ENCODE results near the gene MTO1.

The MTO1 gene

GRCh38 chr6:73519926-73520687 is 58.6 kb downstream of the MTO1 start:
- no peak for TF ChIP-seq CTCF (IDR thresholded peaks at IDR 0.05; ENCODE audit: borderline replicate concordance, control extremely low read depth, extremely low read depth, insufficient read depth, missing control alignments)
- in situ Hi-C loops (cut with MboI; ENCODE audit: low sequenced_read_pairs, unreplicated experiment): no loop called here
- peak; percentile 55 for DNase-seq (ENCODE audit: low spot score)

- in situ Hi-C loops (cut with MboI; ENCODE audit: low sequenced_read_pairs, unreplicated experiment): no loop called here
- TF ChIP-seq CTCF (IDR thresholded peaks at IDR 0.05; ENCODE audit: borderline replicate concordance, control extremely low read depth, extremely low read depth, insufficient read depth, missing control alignments): no peak
- DNase-seq (ENCODE audit: low spot score): peak; percentile 92
Observed at GRCh38 chr6:73520688-73521350, 59.3 kb downstream of the MTO1 start, which contains the start of gene EEF1A1. Gene EEF1A1, minus strand, starts transcription at chr6:73521032. Its CDS starts 1,006 bp downstream, at chr6:73520026.

GRCh38 chr6:73521351-73521985 is 59.9 kb downstream of the MTO1 start:
- in situ Hi-C loops (cut with MboI; ENCODE audit: low sequenced_read_pairs, unreplicated experiment): no loop called here
- no peak for TF ChIP-seq CTCF (IDR thresholded peaks at IDR 0.05; ENCODE audit: borderline replicate concordance, control extremely low read depth, extremely low read depth, insufficient read depth, missing control alignments)
- no peak for DNase-seq (ENCODE audit: low spot score)

GRCh38 chr6:73523434-73524123 is 62.0 kb downstream of the MTO1 start:
- peak; percentile 72 for DNase-seq (ENCODE audit: low spot score)
- in situ Hi-C loops (cut with MboI; ENCODE audit: low sequenced_read_pairs, unreplicated experiment): no loop called here
- no peak for TF ChIP-seq CTCF (IDR thresholded peaks at IDR 0.05; ENCODE audit: borderline replicate concordance, control extremely low read depth, extremely low read depth, insufficient read depth, missing control alignments)

- TF ChIP-seq CTCF (IDR thresholded peaks at IDR 0.05; ENCODE audit: borderline replicate concordance, control extremely low read depth, extremely low read depth, insufficient read depth, missing control alignments): no peak
- in situ Hi-C loops (cut with MboI; ENCODE audit: low sequenced_read_pairs, unreplicated experiment): no loop called here
- DNase-seq (ENCODE audit: low spot score): no peak
Observed at GRCh38 chr6:73525546-73526330, 64.2 kb downstream of the MTO1 start.
